WTC11 (cell line): ENCODE measurements around the gene ADAMTSL4. TPM values are rescaled to one million over a fixed set of nuclear protein-coding genes. Genes with fewer than 3 reads are reported as not detected.

Experiments
- ATAC-seq: fragments of 200-7000 bp; cut with Tn5 transposase; 2 replicates; pipeline ENCODE4 v1.10.0; 2021; ENCODE audit warnings: mild to moderate bottlenecking, moderate library complexity
- CTCF ChIA-PET: fragments of 300-600 bp; sonication (Branson Sonifier 250); formaldehyde crosslinking; loops from one replicate; lab custom pipeline; 2021; ENCODE audit warnings: antibody characterized with exemption; lab: Charles Lee
- POLR2A ChIA-PET: fragments of 350-600 bp; sonication (Branson Sonifier 250); formaldehyde crosslinking; loops from one replicate; lab custom pipeline; 2021; ENCODE audit warnings: antibody characterized with exemption; lab: Charles Lee
- DNase-seq: peaks from one replicate; pipeline ENCODE4 v3.0.0; 2021; ENCODE audit warnings: low spot score
- H3K27ac Mint-ChIP-seq: 2 replicates; pipeline ENCODE4 v1.8.0; 2021; ENCODE audit warnings: mixed read lengths
- H3K27me3 Mint-ChIP-seq: 2 replicates; pipeline ENCODE4 v1.8.0; 2021; ENCODE audit warnings: low read depth, mild to moderate bottlenecking, moderate library complexity, mixed read lengths
- H3K36me3 Mint-ChIP-seq: 2 replicates; pipeline ENCODE4 v1.8.0; 2021; ENCODE audit warnings: mixed read lengths
- H3K4me1 Mint-ChIP-seq: 2 replicates; pipeline ENCODE4 v1.8.0; 2022; ENCODE audit warnings: mixed read lengths
- H3K4me3 Mint-ChIP-seq: 2 replicates; pipeline ENCODE4 v1.8.0; 2021; ENCODE audit warnings: mild to moderate bottlenecking, moderate library complexity, mixed read lengths
- H3K9me3 Mint-ChIP-seq: 2 replicates; pipeline ENCODE4 v1.8.0; 2021; ENCODE audit warnings: mixed read lengths
- ARID4B ChIP-seq: sonication (generic); formaldehyde crosslinking; IDR thresholded peaks from 2 replicates; pipeline ENCODE4 v1.8.0; 2023; ENCODE audit warnings: missing genetic modification reagents, mild to moderate bottlenecking, borderline replicate concordance
- ATF3 ChIP-seq: sonication (generic); formaldehyde crosslinking; conservative IDR thresholded peaks from 2 replicates; pipeline ENCODE4 v1.8.1; 2022; ENCODE audit warnings: mild to moderate bottlenecking, missing genetic modification reagents
- ATF6 ChIP-seq: sonication (generic); formaldehyde crosslinking; IDR thresholded peaks from 2 replicates; pipeline ENCODE4 v1.8.1; 2023; ENCODE audit warnings: mild to moderate bottlenecking, missing genetic modification reagents
- E2F4 ChIP-seq: sonication (generic); formaldehyde crosslinking; IDR thresholded peaks from 2 replicates; pipeline ENCODE4 v1.8.1; 2022; ENCODE audit warnings: low read depth, mild to moderate bottlenecking, moderate library complexity, missing genetic modification reagents, borderline replicate concordance
- ELF4 ChIP-seq: sonication (generic); formaldehyde crosslinking; IDR thresholded peaks from 2 replicates; pipeline ENCODE4 v1.8.1; 2022; ENCODE audit warnings: low read depth, mild to moderate bottlenecking, moderate library complexity, missing genetic modification reagents
- FOXJ3 ChIP-seq: sonication (generic); formaldehyde crosslinking; IDR thresholded peaks from 2 replicates; pipeline ENCODE4 v1.9.0; 2021; ENCODE audit warnings: missing genetic modification reagents, mild to moderate bottlenecking, borderline replicate concordance
- HMGA2 ChIP-seq: fragments of 250-450 bp; sonication (Bioruptor Pico); IDR thresholded peaks from 2 replicates; pipeline ENCODE4 v1.4.0; 2021; ENCODE audit warnings: mild to moderate bottlenecking, moderate library complexity
- IRF1 ChIP-seq: sonication (generic); formaldehyde crosslinking; IDR thresholded peaks from 2 replicates; pipeline ENCODE4 v1.8.0; 2023; ENCODE audit warnings: missing genetic modification reagents
- MAX ChIP-seq: sonication (generic); formaldehyde crosslinking; IDR thresholded peaks from 2 replicates; pipeline ENCODE4 v1.8.0; 2022; ENCODE audit warnings: mild to moderate bottlenecking, missing genetic modification reagents
- NR3C1 ChIP-seq: sonication (generic); formaldehyde crosslinking; conservative IDR thresholded peaks from 2 replicates; pipeline ENCODE4 v1.8.1; 2023; ENCODE audit warnings: low read depth, mild to moderate bottlenecking, missing genetic modification reagents
- SOX15 ChIP-seq: fragments of 250-450 bp; sonication (Bioruptor Pico); IDR thresholded peaks from 2 replicates; pipeline ENCODE4 v1.9.0; 2021; ENCODE audit warnings: mild to moderate bottlenecking
- ZNF416 ChIP-seq: fragments of 250-450 bp; sonication (Bioruptor Pico); IDR thresholded peaks from 2 replicates; pipeline ENCODE4 v1.9.0; 2021; ENCODE audit warnings: mild to moderate bottlenecking, inconsistent platforms
- ZNF671 ChIP-seq: fragments of 250-450 bp; sonication (Bioruptor Pico); IDR thresholded peaks from 2 replicates; pipeline ENCODE4 v1.8.0; 2021; ENCODE audit warnings: mild to moderate bottlenecking
- total RNA-seq: library from RNA; stranded (reverse); gene quantifications from 3 replicates; pipeline ENCODE4 v1.2.3, GENCODE V29; 2021
- TF ChIP-seq, protein P1 (sequence below): sonication (generic); formaldehyde crosslinking; IDR thresholded peaks from 2 replicates; pipeline ENCODE4 v1.8.1; 2023; ENCODE audit warnings: mild to moderate bottlenecking, missing genetic modification reagents, moderate library complexity
- TF ChIP-seq, protein P2 (sequence below): fragments of 200-600 bp; IDR thresholded peaks from 2 replicates; pipeline ENCODE4 v1.8.0; 2022; ENCODE audit warnings: antibody characterized with exemption
- TF ChIP-seq, protein P3 (sequence below): sonication (generic); formaldehyde crosslinking; IDR thresholded peaks from 2 replicates; pipeline ENCODE4 v1.8.0; 2022; ENCODE audit warnings: missing genetic modification reagents

Gene ADAMTSL4
- total RNA-seq, 1 experiment from 2014 or later = 6.6 TPM

GRCh38 chr1:150558303-150558704 lies 9.1 kb downstream of the ADAMTSL4 start:
- DNase-seq (no peak), ATAC-seq (no peak)
- H3K9me3 Mint-ChIP-seq = no peaks in the 10 kb centered on the region
- POLR2A ChIA-PET = interaction anchor here (0.6 to 1.3 kb wide), 4 partner anchors 9 to 56 kb away, joined by 4 read pairs; partner anchors contain the start of genes ADAMTSL4 and MCL1
- no peaks in the 10 kb centered on the region for H3K27me3 Mint-ChIP-seq
- CTCF ChIA-PET = interaction anchor here (1.5 to 7.9 kb wide), 4 partner anchors 8 to 27 kb away, joined by 7 to 144 read pairs (median 82); partner anchors contain the start of gene ADAMTSL4
- peaks cover 4% of the 10 kb centered on the region; the same call in 1 of the 2 replicates for H3K36me3 Mint-ChIP-seq
- H3K4me1 Mint-ChIP-seq = peaks cover 33% of the 10 kb centered on the region
- no peak overlapping the region for H3K27ac Mint-ChIP-seq
- TF ChIP-seq NR3C1 (CRISPR knock-in tag) (no peak), ARID4B (CRISPR knock-in tag) (no peak), FOXJ3 (CRISPR knock-in tag) (no peak), ZNF671 (CRISPR knock-in tag) (no peak), SOX15 (CRISPR knock-in tag) (no peak), ATF6 (CRISPR knock-in tag) (no peak), ATF3 (no peak), IRF1 (CRISPR knock-in tag) (no peak), ELF4 (CRISPR knock-in tag) (no peak), HMGA2 (CRISPR knock-in tag) (no peak), ZNF416 (CRISPR knock-in tag) (no peak), MAX (no peak), E2F4 (no peak)
- TF ChIP-seq, protein P1, sequence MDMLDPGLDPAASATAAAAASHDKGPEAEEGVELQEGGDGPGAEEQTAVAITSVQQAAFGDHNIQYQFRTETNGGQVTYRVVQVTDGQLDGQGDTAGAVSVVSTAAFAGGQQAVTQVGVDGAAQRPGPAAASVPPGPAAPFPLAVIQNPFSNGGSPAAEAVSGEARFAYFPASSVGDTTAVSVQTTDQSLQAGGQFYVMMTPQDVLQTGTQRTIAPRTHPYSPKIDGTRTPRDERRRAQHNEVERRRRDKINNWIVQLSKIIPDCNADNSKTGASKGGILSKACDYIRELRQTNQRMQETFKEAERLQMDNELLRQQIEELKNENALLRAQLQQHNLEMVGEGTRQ (CRISPR knock-in tag) = no peak
- TF ChIP-seq, protein P2, sequence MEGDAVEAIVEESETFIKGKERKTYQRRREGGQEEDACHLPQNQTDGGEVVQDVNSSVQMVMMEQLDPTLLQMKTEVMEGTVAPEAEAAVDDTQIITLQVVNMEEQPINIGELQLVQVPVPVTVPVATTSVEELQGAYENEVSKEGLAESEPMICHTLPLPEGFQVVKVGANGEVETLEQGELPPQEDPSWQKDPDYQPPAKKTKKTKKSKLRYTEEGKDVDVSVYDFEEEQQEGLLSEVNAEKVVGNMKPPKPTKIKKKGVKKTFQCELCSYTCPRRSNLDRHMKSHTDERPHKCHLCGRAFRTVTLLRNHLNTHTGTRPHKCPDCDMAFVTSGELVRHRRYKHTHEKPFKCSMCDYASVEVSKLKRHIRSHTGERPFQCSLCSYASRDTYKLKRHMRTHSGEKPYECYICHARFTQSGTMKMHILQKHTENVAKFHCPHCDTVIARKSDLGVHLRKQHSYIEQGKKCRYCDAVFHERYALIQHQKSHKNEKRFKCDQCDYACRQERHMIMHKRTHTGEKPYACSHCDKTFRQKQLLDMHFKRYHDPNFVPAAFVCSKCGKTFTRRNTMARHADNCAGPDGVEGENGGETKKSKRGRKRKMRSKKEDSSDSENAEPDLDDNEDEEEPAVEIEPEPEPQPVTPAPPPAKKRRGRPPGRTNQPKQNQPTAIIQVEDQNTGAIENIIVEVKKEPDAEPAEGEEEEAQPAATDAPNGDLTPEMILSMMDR = no peak
- TF ChIP-seq, protein P3, sequence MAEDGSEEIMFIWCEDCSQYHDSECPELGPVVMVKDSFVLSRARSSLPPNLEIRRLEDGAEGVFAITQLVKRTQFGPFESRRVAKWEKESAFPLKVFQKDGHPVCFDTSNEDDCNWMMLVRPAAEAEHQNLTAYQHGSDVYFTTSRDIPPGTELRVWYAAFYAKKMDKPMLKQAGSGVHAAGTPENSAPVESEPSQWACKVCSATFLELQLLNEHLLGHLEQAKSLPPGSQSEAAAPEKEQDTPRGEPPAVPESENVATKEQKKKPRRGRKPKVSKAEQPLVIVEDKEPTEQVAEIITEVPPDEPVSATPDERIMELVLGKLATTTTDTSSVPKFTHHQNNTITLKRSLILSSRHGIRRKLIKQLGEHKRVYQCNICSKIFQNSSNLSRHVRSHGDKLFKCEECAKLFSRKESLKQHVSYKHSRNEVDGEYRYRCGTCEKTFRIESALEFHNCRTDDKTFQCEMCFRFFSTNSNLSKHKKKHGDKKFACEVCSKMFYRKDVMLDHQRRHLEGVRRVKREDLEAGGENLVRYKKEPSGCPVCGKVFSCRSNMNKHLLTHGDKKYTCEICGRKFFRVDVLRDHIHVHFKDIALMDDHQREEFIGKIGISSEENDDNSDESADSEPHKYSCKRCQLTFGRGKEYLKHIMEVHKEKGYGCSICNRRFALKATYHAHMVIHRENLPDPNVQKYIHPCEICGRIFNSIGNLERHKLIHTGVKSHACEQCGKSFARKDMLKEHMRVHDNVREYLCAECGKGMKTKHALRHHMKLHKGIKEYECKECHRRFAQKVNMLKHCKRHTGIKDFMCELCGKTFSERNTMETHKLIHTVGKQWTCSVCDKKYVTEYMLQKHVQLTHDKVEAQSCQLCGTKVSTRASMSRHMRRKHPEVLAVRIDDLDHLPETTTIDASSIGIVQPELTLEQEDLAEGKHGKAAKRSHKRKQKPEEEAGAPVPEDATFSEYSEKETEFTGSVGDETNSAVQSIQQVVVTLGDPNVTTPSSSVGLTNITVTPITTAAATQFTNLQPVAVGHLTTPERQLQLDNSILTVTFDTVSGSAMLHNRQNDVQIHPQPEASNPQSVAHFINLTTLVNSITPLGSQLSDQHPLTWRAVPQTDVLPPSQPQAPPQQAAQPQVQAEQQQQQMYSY (CRISPR knock-in tag) = no peak
- no peak overlapping the region for H3K4me3 Mint-ChIP-seq
